Measurements from ENCODE around the gene SOD1.
"Not testable (repeated sequence)": the region's sequence is repeated elsewhere in the genome, so short reads cannot be mapped to it uniquely, and the experiment has no call there.

The SOD1 gene
- 116 reads per million, percentile 85 among the genes with 10 or more reads in this experiment for total RNA-seq

DNA sequence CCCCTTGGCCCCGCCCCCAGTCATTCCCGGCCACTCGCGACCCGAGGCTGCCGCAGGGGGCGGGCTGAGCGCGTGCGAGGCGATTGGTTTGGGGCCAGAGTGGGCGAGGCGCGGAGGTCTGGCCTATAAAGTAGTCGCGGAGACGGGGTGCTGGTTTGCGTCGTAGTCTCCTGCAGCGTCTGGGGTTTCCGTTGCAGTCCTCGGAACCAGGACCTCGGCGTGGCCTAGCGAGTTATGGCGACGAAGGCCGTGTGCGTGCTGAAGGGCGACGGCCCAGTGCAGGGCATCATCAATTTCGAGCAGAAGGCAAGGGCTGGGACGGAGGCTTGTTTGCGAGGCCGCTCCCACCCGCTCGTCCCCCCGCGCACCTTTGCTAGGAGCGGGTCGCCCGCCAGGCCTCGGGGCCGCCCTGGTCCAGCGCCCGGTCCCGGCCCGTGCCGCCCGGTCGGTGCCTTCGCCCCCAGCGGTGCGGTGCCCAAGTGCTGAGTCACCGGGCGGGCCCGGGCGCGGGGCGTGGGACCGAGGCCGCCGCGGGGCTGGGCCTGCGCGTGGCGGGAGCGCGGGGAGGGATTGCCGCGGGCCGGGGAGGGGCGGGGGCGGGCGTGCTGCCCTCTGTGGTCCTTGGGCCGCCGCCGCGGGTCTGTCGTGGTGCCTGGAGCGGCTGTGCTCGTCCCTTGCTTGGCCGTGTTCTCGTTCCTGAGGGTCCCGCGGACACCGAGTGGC is at the start of gene SOD1:
Gene SOD1, plus strand, starts transcription at position 158 of the 723 bp plus-strand sequence. Its CDS starts 77 bp downstream, at position 235.
- DNase-seq, result peak; percentile 95

DNA sequence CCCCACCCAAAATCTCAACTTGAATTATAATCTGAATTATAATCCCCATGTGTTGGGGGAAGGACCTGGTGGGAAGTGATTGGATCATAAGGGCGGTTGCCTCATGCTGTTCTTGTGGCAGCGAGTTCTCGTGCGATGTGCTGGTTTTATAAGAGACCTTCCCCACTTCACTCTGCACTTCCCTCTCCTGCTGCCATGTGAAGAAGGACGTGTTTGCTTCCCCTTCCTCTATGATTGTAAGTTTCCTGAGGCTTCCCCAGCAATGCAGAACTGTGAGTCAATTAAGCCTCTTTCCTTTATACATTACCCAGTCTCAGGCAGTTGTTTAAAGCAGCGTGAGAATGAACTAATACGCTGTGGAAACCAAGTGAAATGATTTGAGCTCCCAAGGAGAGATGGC is 48.0 kb upstream of the SOD1 start:
- DNase-seq, result no peak

GRCh38 chr21:31612894-31613785 is 46.4 kb upstream of the SOD1 start:
- no peak for DNase-seq

DNA sequence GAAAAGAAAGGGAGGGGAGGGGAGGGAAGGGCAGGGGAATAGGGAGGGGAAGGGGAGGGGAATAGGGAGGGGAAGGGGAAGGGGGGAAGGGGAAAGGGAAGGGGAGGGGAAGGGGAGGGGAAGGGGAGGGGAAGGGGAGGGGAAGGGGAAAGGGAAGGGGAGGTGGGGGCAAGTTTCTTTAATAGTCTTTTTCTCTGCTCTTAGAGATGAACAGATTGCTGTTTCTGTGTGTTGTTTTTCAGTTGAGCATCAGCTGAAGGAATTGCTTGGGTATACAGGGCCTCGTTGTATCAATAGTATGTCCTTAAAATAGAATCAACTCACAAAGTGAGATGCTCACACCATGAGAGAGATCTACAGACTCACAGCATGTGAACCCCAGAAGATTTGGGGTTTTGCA is 44.8 kb upstream of the SOD1 start:
- DNase-seq, result no peak

- DNase-seq, result no peak
Measured at GRCh38 chr21:31616216-31616615, 43.3 kb upstream of the SOD1 start.

DNA sequence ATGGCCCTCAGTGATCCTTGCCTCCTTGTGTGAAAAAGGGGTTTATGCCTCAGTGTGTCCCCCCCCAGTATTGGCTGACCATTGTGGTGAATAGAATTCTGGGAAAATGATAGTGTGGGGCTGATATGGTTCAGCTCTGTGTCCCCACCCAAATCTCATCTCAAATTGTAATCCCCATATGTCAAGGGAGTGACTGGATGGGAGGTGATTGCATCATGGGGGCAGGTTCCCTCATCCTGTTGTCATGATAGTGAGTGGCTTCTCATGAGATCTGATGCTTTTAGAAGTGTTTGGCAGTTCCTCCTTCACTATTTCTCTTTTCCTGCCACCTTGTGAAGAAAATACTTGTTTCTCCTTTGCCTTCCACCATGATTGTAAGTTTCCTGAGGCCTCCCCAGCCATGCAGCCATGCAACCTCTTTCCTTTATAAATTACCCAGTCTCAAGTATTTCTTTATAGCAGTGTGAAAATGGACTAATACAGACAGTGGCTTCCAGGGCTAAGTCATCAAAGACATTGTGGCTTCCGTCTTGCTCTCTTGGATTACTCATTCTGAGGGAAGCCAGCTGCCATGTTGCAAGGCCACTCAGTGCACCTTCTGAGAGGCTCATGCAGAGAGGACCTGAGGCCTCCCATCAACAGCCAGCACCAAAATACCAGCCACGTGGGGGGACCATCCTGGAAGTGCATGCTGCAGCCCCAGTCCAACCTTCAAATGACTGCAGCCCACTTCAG is 40.6 kb upstream of the SOD1 start:
- DNase-seq, result no peak

DNA sequence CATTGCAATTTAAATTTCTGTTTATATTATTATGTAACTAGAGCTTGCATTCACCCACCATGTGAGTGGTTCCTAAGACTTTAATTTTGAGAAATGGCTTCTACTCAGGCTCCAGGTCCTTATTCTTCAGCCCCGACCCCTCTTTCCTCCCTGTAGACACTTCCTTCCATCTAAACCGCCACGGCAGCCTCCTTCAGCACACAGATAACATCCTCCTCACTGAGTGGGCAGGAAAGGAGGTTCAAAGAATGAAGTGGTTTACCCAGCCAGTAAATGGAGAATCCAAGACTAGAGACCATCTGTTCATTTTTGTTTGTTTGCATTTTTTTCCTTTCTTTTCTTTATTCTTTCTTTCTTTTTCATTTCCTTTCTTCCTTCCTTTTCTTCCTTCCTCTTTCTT is 37.1 kb upstream of the SOD1 start:
- DNase-seq, result no peak

DNA sequence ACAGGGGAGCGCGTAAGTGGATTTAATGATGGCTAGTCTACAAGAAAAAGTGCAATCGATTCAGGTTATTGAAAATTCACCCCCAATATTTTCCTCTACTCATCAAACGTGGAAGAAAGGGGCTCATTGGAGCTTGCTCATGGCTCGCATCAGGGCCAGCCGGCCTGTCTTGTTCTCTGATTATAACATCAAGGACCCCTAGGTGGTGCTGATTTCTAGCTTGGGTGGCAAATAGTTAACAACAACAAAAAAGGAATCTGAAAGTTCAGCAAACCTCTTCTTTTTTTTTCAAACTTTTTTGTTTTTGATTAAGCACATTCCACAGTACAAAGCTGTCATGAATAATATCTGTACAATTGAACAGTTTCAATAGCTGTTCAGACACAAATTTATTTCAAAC is 35.8 kb upstream of the SOD1 start:
- DNase-seq, result no peak

DNA sequence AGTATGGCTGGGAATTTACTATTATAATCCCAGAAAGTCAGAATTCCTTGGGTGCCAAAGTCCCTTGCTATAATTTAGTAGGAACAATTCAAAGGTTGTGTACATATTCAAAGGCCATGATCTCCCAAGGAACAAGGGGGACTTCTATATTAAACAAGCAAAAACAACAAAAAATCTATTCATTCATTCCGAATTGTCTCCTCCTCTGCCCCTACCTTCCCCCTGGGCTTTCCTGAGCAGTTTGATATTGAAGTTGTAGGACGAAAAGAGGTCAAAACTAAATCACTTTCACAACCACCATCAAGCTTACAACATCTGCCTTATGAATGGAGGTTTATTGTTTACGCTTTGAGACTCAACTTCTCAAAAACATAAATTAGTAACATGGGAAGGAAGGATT is 35.3 kb upstream of the SOD1 start:
- DNase-seq, result no peak

DNA sequence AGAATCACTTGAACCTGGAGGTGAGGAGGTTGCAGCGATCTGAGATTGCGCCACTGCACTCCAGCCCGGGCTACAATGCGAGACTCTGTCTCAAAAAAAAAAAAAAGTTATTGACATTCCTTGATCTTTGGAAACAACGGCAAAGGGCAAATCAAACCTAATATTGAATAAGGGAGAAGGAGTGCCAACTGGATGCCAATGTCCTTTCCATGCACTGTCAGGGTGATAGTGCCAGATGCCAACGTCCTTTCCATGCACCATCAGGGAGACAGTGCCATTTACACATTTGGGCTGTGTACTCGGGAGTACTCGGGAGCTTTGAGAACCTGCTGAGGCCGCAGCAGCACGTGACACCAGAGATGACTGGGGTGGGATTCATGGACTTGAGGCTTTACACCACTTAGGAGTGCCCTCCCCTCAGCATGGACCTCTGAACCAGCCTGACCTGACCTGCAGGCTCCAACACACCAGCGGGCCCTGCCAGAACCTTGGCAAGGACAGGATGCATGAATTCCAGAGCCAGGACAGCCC is 34.5 kb upstream of the SOD1 start:
- DNase-seq, result no peak

DNA sequence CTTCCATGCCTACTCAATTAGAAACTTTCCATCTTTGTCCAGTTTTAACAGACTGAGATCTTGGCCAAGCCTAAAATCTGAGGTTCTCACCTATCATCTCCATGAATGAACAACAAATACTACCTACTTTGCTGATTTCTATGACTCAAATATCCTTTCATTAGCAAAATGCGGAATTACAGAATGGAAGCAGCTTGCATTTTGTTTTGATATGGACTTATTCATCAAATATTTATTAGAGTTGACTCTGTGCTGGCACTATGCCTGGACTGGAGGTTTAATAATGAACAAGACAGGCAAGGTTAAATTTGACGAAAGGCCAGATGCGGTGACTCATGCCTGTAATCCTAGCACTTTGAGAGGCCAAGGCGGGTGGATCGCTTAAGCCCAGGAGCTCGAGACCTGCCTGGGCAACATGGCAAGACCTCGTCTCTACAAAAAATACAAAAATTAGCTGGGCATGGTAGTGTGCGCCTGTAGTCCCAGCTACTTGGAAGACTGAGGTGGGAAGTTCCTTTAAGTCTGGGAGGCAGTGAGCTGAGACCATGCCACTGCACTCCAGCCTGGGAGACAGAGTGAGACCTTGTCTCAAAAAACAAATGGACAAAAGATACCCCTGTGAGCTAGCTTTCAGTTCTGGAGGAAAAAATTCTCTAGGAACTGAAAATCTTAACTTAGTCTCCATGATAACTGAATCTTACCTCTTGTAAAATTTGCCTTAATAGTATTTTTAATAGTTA is 29.4 kb upstream of the SOD1 start:
- no peak for DNase-seq

- not testable (repeated sequence) for DNase-seq
Measured at GRCh38 chr21:31631881-31632280, 27.6 kb upstream of the SOD1 start.

GRCh38 chr21:31634993-31635392 is 24.5 kb upstream of the SOD1 start:
- no peak for DNase-seq

- no peak for DNase-seq
Measured at GRCh38 chr21:31636874-31637273, 22.6 kb upstream of the SOD1 start.

DNA sequence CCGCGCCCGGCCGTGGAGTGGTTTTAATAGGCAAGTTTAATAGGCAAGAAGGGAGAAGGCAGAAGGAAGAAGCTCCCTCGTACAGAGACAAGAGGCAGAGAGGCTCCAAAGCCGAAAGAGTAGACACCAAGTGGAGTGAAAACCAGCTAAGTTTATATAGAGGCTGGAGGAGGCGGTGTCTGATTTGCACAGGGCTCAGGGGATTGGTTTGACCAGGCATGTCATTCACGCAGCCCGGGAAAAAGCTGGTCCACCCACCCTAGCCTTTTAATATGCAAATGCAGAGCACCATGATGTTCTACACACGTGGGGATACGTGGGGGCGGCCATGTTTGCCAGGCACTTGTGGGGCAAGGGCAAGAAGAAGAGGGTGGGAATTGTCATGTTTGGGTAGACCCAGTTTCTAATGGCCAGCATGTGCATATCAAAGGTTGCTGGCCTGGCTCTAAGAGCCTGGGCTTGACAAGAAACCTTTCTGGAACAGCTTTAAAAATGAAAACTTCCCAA is 18.0 kb upstream of the SOD1 start:
- DNase-seq, result no peak

GRCh38 chr21:31644643-31645042 is 14.8 kb upstream of the SOD1 start:
- DNase-seq, result no peak

GRCh38 chr21:31647650-31648049 is 11.8 kb upstream of the SOD1 start:
- DNase-seq, result no peak

DNA sequence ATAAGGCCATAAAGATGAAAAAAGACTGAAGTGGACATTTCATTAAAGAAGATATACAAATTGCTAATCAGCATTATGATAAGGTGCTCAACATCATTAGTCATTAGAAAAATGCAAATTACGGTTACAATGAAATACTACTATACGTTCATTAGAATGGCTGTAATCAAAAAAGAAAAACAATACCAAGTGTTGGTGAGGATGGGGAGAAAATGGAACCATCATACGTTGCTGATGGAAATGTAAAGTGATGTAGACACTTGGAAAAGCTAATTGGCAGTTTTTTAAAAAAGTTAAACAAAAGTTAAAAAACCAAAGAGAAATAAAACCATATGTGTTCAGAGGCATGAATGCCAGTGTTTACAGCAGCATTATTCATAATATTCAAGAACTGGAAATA is 8.6 kb upstream of the SOD1 start:
- DNase-seq, result no peak

- DNase-seq, result not testable (repeated sequence)
Measured at GRCh38 chr21:31651491-31651890, 8.0 kb upstream of the SOD1 start.

DNA sequence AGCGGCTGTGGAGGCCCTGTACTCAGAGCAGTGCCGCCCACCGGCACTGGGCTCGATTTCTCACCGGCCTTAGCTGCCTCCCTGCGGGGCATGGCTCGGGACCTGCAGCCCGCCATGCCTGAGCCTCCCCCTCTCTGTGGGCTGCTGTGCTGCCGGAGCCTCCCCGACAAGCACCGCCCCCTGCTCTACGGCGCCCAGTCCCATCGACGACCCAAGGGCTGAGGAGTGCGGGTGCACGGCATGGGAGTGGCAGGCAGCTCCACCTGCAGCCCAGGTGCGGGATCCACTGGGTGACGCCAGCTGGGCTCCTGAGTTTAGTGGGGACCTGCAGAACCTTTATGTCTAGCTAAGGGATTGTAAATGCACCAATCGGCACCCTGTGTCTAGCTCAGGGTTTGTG is 5.2 kb upstream of the SOD1 start:
- no peak for DNase-seq

GRCh38 chr21:31654821-31655580 is 4.5 kb upstream of the SOD1 start:
- DNase-seq, result not testable (repeated sequence)

All from effector CD4-positive, alpha-beta T cell (primary cell).